ENCODE data around the gene ST6GALNAC4. TPM values are rescaled to one million over a fixed set of nuclear protein-coding genes. Genes with fewer than 3 reads are reported as not detected.
"Not testable (repeated sequence)": the region's sequence is repeated elsewhere in the genome, so short reads cannot be mapped to it uniquely, and the experiment has no call there.

The ST6GALNAC4 gene
- total RNA-seq, 1 experiment from 2014 or later: 7.4 TPM

DNA sequence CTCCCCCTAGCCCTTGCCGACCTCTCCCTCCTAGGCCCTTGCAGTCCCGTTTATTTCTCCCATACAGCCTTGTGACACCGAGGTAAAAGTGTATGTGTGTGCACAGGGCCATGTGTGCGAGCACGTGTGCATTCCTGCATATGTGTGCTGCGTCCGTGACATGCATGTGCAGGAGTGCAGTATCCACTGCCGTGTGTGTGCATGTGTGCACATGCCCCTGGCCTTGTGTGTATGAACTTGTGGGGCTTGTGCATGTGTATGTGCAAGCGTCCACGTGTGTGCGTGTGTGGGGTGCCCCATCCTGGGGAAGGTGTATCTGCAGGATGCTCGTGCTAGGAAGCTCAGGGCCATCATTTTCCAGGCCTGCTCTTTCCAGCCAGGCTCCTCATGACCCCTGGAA is 46.0 kb downstream of the ST6GALNAC4 start:
- DNase-seq (ENCODE audit: low read depth, low spot score): no peak
- in situ Hi-C loops (cut with HindIII; ENCODE audit: low pct_unique_long_range_greater_than_20kb, low sequenced_read_pairs): no loop called here

- in situ Hi-C loops (cut with HindIII; ENCODE audit: low pct_unique_long_range_greater_than_20kb, low sequenced_read_pairs): not testable (repeated sequence)
These were observed 46.7 kb downstream of the ST6GALNAC4 start for GRCh38 chr9:127870153-127870491.

DNA sequence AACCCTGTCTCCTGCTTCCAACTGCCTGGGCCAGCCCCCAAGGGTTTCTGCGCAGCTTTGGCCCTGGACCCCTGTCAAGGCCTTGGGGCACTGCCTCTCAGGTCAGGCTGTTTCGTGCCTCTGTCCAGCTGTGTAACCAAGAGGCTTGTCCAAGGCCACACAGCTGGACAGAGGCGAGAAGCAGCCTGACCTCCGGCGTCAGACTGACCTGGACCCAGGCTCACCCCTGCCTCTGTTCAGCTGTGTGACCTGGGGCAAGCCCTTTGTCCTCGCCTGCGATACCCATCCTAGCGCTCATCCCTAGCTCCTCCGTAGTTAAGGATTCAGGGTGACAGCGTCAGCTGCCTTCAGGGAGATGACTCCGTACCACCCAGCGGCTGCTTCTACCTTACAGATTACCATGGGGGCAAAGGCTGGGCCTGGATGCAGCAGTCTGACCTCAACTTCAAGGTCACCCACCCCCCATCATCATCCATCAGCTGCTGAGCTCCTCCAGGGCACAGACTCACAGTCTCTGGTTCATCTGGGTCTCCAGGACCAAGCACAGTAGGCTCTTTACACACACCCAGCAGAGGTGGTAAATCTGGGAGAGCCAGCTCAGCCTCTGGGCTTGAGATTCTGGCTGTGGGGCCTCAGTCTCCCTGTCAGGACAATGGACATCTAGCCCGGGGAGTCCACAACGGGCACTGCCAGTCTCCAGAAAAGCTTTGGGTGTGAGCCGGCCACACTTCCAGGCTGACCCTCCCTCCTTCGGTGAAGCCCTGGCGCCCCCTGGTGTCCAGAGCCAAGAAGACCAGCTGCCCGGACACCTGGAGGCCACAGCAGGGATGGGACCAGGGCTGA is 47.3 kb downstream of the ST6GALNAC4 start:
- DNase-seq (ENCODE audit: low read depth, low spot score): peak; percentile 89
- in situ Hi-C loops (cut with HindIII; ENCODE audit: low pct_unique_long_range_greater_than_20kb, low sequenced_read_pairs): no loop called here

More at GRCh38 chr9:127870153-127870491, 46.7 kb downstream of the ST6GALNAC4 start:
- not testable (repeated sequence) for DNase-seq (ENCODE audit: low read depth, low spot score)

GRCh38 chr9:127868278-127868902 is 48.5 kb downstream of the ST6GALNAC4 start:
- in situ Hi-C loops (cut with HindIII; ENCODE audit: low pct_unique_long_range_greater_than_20kb, low sequenced_read_pairs): no loop called here
- no peak for DNase-seq (ENCODE audit: low read depth, low spot score)

DNA sequence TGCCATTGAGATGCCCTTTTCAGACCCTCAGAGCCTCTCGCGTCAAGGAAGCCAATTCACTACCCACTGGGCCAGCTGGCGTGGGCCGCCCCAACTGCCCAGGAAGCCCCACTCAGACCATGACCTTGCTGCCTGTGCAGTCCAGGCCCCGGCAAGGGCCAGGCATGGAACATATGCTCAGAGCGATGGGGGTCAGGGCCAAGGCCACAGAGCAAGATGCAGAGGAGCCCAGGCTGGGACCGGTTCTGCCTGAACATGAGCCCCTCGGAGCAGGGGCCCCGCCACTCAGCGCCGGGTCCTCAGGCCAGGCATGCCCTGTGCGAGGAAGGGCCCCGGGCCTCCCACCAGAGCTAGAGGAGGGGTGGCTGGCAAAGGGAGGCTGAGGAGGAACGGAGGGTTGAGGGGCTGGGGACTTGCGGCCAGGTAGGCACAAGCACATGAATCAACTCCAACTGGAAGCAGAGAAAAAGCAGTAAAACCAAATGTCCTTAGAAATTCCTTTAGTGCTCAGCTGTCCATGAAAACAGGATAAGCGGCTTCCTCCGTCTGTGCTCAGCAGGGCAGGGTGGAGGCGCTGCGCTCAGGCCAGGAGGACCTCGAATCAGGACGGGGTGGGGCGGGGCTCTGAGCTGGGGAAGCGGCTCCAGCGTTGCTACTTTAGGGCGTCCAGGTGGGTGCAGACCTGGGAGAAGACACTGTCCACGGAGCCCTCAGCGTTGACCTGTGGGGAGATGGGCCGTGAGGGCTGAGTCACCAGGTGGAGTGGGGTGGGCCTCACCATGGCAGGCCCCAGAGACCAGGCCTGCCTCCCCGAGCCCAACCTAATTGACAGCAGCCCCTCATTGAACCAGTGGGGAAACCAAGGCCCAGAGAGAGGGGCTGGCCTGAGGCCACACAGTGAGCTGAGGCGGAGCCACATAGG is 49.2 kb downstream of the ST6GALNAC4 start:
- in situ Hi-C loops (cut with HindIII; ENCODE audit: low pct_unique_long_range_greater_than_20kb, low sequenced_read_pairs): no loop called here
- DNase-seq (ENCODE audit: low read depth, low spot score): no peak

GRCh38 chr9:127866535-127866934 is 50.3 kb downstream of the ST6GALNAC4 start:
- no peak for DNase-seq (ENCODE audit: low read depth, low spot score)
- in situ Hi-C loops (cut with HindIII; ENCODE audit: low pct_unique_long_range_greater_than_20kb, low sequenced_read_pairs): no loop called here

DNA sequence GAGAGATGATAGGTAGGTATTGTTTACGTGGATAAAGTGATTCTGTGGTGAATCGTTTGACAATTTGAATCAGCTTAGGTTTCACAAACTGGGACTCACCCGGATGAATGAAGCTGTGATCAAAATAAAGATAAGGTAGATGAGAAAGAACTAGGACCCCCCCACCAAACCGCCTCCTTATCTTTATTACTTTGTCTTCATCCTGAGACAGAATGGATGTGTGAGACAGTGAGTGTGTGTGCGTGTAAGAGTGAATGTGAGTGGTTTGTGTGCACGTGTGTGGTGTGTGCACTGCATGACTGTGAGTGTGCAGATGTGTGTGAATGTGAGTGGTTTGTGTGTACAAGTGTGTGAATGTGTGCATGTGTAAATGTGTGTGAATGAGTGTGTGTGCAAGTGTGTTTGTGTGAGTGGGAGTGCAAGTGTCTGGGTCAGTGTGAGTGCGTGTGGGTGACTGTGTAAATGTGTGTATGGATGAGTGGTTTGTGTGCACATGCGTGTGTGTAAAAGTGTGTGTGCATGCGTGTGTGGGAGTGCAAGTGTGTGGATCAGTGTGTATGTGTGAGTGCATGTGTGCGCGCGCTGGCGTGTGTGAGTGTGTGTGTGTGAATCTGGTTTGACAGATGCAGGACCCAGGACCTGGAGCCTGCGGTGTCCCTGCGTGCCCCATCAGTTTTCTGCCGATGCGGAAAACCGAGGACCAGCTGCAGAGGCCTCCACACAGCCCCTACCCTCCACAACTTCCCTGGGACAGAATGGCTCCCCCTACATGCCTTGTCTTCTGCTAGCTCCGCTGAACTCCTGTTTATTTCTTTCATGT is 51.0 kb downstream of the ST6GALNAC4 start:
- in situ Hi-C loops (cut with HindIII; ENCODE audit: low pct_unique_long_range_greater_than_20kb, low sequenced_read_pairs): no loop called here
- no peak for DNase-seq (ENCODE audit: low read depth, low spot score)

GRCh38 chr9:127863191-127863621 is 53.6 kb downstream of the ST6GALNAC4 start:
- in situ Hi-C loops (cut with HindIII; ENCODE audit: low pct_unique_long_range_greater_than_20kb, low sequenced_read_pairs): no loop called here
- no peak for DNase-seq (ENCODE audit: low read depth, low spot score)

- DNase-seq (ENCODE audit: low read depth, low spot score): no peak
- in situ Hi-C loops (cut with HindIII; ENCODE audit: low pct_unique_long_range_greater_than_20kb, low sequenced_read_pairs): no loop called here
These were observed 54.5 kb downstream of the ST6GALNAC4 start for GRCh38 chr9:127862075-127863011.

GRCh38 chr9:127860779-127861178 is 56.1 kb downstream of the ST6GALNAC4 start:
- no peak for DNase-seq (ENCODE audit: low read depth, low spot score)
- in situ Hi-C loops (cut with HindIII; ENCODE audit: low pct_unique_long_range_greater_than_20kb, low sequenced_read_pairs): no loop called here

DNA sequence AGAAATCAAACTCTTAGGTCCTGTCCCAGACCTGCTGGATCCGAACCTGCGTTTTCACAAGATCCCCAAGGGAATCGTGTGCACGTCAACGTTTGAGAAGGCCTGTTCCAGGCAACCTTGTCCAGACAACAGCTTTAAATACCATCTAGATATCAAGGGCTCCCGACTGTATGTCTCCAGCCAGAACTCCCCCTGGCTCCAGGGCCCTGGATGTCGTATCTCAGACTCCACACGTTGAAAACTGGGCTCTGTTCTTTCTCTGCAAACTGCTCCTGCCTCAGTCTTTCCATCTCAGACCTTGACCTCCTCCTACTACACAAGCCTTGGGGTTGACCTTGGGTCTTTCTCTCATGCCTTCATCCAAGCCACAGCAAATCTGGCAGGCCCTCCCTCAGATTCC is 56.6 kb downstream of the ST6GALNAC4 start:
- no peak for DNase-seq (ENCODE audit: low read depth, low spot score)
- in situ Hi-C loops (cut with HindIII; ENCODE audit: low pct_unique_long_range_greater_than_20kb, low sequenced_read_pairs): no loop called here

DNA sequence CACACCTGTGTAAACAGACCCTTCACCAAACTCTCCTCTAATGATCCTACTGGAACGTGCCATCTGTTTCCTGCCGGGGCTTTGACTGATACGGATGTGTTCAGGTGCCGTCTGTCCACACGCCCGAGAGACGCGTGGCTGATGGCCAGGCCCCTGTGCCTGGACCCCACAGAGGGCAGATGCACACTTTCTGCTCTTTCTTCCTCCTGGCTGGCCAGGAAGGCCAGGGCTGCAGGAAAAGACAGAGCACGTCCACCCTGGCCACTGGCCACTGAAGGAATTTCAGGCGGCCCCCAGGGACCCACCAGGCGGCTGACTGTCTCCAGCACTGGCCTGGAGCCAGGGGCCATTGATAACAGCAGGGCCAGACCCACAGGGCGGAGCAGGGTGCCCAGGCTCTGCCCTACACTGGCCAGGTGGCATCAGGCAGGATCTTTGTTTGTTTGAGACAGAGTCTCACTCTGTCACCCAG is 58.8 kb downstream of the ST6GALNAC4 start:
- in situ Hi-C loops (cut with HindIII; ENCODE audit: low pct_unique_long_range_greater_than_20kb, low sequenced_read_pairs): no loop called here
- no peak for DNase-seq (ENCODE audit: low read depth, low spot score)

Small RNA genes lying within 50 kb of the gene (small RNA-seq; reads per million reads assigned to genes)
- 0 reads per million in 2 experiments for gene MIR4672

Other genes with a start within 250 kb of the ST6GALNAC4 start
- 0.11 TPM in 2 replicates for gene CFAP157, start 210.1 kb downstream of the ST6GALNAC4 start, total RNA-seq (2014; rRNA removed; shearing (Covaris generic))
- gene PTRH1, start 201.4 kb downstream of the ST6GALNAC4 start, total RNA-seq (2014; rRNA removed; shearing (Covaris generic)): 26.9 and 35.5 TPM in 2 replicates
- 0.11 and 0.16 TPM in 2 replicates for gene TTC16, start 201.0 kb downstream of the ST6GALNAC4 start, total RNA-seq (2014; rRNA removed; shearing (Covaris generic))
- 9.0 and 10.5 TPM in 2 replicates for gene TOR2A, start 181.7 kb downstream of the ST6GALNAC4 start, total RNA-seq (2014; rRNA removed; shearing (Covaris generic))
- gene SH2D3C, start 138.4 kb downstream of the ST6GALNAC4 start, total RNA-seq (2014; rRNA removed; shearing (Covaris generic)): 0.08 and 0.11 TPM in 2 replicates
- gene CDK9, start 131.0 kb downstream of the ST6GALNAC4 start, total RNA-seq (2014; rRNA removed; shearing (Covaris generic)): 22.1 and 32.7 TPM in 2 replicates
- gene FPGS, start 114.2 kb downstream of the ST6GALNAC4 start, total RNA-seq (2014; rRNA removed; shearing (Covaris generic)): 41.4 and 45.2 TPM in 2 replicates
- 3.7 and 5.5 TPM in 2 replicates for gene ENG, start 62.4 kb downstream of the ST6GALNAC4 start, total RNA-seq (2014; rRNA removed; shearing (Covaris generic))
- 50.6 and 53.0 TPM in 2 replicates for gene AK1, start 39.4 kb downstream of the ST6GALNAC4 start, total RNA-seq (2014; rRNA removed; shearing (Covaris generic))
- 10.1 TPM in 2 replicates for gene ST6GALNAC6, start 17.4 kb downstream of the ST6GALNAC4 start, total RNA-seq (2014; rRNA removed; shearing (Covaris generic))
- 0.32 TPM in 1 of 2 replicates, not detected in the other for gene PIP5KL1, start 13.7 kb upstream of the ST6GALNAC4 start, total RNA-seq (2014; rRNA removed; shearing (Covaris generic))
- gene DPM2, start 20.8 kb upstream of the ST6GALNAC4 start, total RNA-seq (2014; rRNA removed; shearing (Covaris generic)): 31.4 and 34.9 TPM in 2 replicates
- 28.5 and 31.1 TPM in 2 replicates for gene EEIG1, start 63.9 kb upstream of the ST6GALNAC4 start, total RNA-seq (2014; rRNA removed; shearing (Covaris generic))
- 11.9 and 15.1 TPM in 2 replicates for gene NAIF1, start 150.3 kb upstream of the ST6GALNAC4 start, total RNA-seq (2014; rRNA removed; shearing (Covaris generic))
- 26.5 and 30.8 TPM in 2 replicates for gene SLC25A25, start 151.2 kb upstream of the ST6GALNAC4 start, total RNA-seq (2014; rRNA removed; shearing (Covaris generic))
- 122 and 123 TPM in 2 replicates for gene PTGES2, start 210.7 kb upstream of the ST6GALNAC4 start, total RNA-seq (2014; rRNA removed; shearing (Covaris generic))
- not detected in 2 replicates for gene LCN2, start 232.4 kb upstream of the ST6GALNAC4 start, total RNA-seq (2014; rRNA removed; shearing (Covaris generic))
- gene BBLN, start 243.2 kb upstream of the ST6GALNAC4 start, total RNA-seq (2014; rRNA removed; shearing (Covaris generic)): 102 and 133 TPM in 2 replicates